Activated CD4-positive, alpha-beta T cell treated with anti-CD3 and anti-CD28 coated beads for 1 hour (primary cell): ENCODE results near the gene PLCB4.

Experiments
- DNase-seq: peaks from one replicate; pipeline ENCODE4 v3.0.0-alpha.2; 2020

Gene PLCB4

DNA sequence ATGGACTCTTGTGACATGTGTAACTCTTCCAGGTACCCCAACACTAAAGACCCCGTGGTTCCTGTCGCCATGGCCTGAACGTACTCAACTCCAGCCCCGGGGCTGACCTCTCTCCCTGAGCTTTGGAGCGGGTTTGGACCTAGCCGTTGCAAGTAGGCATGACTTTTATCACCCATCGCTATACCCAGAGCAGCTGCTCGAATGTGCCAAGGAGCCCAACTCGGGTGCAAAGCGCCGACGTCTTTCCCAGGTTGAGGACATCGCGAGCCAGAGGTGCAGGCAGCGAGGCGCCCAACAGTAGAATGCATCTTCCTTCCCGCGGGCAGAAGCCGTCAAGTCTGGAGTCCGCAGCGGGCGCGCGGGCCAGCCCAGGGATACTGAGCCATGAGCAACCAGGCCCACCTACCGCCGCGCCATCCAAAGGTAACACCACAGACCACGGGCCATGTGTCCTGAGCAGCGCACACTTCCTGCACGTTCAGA, 439.9 kb downstream of the PLCB4 start:
- DNase-seq = no peak

DNA sequence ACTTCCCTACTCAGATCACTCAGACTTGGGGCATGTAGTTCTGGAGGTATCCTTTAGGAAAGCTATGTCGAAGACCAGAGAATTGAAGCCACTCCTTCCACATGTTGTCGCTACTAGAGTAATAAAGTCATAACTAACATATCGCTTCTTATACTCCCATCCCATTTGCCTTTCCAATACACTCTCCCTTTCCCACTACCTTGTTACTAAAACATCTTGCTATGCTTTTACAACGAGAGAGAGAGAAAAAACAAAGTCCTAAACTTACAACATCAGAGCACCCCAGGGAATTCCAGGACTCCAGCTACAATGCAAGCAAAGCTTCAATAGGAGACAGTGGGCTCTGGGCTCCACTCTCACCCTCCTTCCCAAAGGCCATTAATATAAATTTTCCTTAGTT, 440.4 kb downstream of the PLCB4 start:
- DNase-seq = no peak

DNA sequence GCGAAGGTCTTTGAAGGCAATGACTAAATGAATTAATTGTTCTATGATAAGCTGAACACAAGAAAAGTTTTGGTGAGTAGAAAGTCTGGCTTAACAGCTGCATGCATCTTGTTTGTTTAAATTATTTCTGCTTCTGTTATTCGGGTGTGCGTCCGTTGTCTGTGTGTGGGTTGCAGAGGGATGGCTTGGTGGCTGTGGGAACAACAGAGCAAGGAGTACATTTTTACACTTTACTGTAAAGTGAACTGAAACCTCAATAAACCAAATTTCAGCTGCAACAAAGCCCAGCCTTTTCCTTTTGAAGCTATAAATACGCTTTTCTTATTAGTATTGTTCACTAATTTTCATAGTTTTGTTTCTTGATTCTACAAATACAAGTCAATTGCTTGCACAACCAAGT, 442.0 kb downstream of the PLCB4 start:
- no peak for DNase-seq

DNA sequence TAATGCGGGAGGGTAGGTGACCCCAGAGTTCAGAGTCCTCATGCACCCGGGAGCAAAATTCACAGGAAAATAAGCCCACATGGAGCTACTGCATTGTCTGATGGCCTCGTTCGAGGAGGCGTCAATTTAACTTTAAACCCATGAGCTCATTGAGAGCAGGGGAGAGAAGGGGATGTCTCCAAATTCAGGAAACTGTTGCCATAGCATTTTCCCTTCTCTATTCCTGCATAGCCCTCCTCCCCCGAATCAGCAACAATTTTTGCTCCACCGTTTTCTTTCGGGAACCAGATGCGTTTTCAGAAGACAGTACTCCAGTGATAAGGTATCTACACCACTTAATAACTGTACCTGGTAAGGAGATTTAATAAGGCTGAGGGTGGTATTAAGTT, 445.2 kb downstream of the PLCB4 start:
- DNase-seq = no peak

DNA sequence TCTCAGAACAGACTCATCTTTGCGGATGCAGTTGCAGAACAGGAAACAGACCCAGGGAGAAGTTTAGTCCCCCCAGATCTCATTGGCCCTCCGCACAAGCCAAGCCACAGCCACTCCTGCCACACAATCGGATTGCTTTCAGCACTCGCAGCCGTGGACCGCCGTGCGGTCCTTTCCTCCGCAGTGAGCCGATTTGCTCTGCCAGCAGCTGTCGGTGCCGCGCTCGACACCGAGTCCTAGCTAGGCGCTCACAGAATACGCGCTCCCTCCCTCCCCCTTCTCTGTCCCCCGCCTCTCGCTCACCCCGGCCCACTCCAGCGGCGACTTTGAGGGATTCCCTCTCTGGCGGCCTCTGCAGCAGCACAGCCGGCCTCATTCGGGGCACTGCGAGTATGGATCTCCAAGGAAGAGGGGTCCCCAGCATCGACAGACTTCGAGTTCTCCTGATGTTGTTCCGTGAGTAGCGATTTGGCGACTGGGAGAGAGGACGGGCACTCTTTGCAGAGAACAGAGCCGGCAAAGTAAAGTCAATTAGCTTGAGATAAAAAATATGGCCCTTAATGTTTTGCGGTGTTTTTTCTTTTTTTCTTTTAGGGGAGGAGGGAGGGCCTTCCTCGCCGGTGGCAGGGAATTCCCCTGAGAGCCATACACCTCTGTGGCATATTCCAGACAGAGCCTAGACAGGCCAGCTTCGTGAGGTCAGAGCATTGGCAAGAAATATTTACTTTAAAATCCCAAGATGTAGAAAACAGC, 445.8 kb downstream of the PLCB4 start, which contains the start of gene LAMP5:
Gene LAMP5, plus strand, starts transcription at position 130 of the 753 bp plus-strand sequence. Its CDS starts 263 bp downstream, at position 393.
- no peak for DNase-seq

DNA sequence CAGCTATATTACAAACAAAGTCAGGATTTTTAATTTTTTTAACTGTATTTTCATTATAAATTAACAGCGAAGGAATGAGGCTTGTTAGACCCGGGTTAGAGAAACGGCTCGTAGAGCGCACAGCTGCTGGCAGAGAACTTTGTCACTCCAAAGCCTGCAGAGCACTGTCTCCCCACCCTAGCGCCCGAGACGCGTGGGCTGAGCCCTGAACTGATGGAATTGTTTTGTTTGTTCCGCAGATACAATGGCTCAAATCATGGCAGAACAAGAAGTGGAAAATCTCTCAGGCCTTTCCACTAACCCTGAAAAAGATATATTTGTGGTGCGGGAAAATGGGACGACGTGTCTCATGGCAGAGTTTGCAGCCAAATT, 446.3 kb downstream of the PLCB4 start:
- DNase-seq = no peak

DNA sequence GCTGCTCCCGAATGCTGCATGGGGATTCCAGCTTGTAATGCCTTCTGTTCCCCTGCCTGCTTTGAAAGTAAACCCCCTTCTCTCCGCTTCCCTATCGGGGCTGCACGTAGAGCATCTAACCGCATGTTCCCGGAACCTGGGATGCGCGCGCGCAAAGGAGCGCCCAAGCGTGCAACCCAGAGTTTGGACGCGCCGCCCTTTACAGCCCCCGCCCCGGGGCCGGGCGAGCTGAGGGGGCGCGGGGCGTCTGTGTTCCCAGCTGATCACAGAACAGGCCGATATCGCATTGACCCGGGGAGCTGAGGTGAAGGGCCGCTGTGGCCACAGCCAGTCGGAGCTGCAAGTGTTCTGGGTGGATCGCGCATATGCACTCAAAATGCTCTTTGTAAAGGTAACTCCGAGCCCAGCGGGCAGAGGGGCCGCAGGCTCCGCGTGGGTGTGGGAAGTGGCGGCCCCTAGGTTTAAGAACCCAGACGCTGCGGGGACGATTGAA, 446.9 kb downstream of the PLCB4 start:
- DNase-seq = no peak

DNA sequence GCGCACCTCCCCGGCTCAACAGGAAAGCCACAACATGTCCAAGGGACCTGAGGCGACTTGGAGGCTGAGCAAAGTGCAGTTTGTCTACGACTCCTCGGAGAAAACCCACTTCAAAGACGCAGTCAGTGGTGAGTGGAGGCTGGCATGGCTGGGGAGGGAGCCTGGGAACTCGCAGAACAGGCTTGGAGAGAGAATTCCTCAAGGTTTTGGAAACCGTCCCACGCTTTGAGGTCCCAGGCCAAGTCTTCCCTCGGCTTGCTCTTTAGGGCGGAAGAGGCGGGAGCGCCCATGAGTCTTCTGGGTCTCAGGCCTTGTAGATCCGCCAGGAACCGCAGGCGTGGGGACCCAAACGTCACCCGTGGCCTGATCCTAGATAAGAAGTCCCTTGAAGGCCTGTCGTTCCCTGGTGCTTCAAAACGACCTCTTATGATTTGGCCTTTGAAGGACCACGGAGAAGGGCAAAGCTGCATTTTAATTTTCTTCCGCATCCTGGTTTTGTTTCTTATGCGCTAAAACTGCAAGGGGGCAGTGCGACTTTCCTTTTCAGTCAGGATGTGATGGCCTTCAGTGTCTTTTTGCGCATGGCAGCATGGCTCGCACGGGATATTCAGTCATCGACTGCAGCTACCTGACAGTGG, 447.5 kb downstream of the PLCB4 start:
- no peak for DNase-seq

DNA sequence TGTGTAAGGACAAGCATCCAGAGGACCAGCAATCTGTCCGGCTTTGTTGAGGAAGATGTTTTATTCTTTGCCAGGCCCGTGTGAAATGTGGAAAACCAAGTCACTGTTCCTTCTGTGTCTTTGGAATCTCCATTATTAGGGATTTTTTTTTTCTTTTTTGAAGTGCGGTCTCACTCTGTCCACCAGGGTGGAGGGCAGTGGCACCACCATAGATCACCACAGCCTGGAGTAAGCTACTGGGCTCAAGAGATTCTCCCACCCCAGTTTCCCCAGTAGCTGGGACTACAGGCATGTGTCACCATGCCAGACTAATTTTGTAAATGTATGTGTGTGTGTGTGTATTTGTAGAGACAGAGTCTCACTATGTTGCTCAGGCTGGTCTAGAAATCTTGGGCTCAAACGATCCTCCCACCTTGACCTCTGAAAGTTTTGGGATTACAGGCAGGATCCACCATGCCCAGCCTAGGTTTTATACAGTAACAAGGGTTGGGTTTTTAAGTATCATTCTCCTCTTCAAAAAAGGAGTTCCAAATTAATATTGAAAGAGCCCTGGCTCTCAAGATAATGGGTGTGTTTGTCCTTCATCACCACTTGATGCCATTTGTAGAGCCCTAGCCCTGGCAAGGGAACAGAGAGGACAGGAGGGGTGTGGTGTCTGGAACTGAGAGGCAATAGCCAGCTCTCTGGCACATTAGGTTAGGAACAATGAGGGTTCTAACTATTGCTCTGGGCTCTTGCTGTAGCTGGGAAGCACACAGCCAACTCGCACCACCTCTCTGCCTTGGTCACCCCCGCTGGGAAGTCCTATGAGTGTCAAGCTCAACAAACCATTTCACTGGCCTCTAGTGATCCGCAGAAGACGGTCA, 448.6 kb downstream of the PLCB4 start:
- DNase-seq = no peak

DNA sequence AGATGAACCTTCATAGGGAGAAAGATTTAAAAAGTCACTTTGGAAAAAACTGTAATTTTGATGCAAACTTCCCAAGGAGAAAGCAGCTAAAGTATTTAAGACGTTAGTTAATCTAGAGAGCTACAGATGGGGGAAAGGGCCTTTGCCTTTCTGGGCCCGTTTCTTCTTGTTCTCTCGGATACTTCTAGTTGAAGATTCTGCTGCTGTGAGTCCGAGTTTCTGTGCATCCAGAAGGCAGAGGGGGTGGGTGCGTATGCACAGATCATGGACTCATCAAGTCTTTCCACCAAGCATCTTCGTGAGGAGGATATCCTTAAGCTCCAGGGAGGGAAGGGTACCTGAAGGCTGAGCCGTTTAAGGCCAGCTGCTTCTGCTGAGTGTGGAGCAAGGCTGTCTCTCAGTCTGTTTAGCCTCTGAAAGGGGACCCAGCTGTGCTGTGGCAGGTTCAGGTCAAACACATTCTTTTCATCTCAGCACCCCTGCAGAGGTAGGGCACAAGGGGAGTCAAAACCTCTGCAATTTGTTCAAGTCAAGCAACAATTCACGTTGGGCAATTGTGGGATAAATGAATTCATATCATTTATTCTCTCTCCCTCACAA, 449.8 kb downstream of the PLCB4 start:
- DNase-seq = no peak

DNA sequence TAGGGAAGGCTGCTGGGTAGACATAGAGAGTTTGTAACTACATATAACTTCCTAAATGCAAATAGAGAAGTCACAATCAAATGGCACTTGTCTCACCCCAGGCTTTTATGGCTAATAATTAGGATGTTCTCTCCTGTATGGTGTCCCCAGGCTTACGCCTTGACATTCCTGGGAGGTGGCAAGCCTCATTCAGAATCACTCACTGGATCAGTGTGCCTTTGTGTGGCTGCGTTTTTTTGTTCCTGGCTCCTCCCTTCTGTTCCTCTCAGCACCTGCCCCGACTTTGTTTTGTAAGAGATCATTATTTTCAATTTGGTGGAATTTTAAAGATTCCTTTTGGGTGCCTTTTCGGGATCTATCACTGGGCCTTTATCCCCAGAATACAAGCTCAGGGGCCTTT, 451.2 kb downstream of the PLCB4 start:
- no peak for DNase-seq

DNA sequence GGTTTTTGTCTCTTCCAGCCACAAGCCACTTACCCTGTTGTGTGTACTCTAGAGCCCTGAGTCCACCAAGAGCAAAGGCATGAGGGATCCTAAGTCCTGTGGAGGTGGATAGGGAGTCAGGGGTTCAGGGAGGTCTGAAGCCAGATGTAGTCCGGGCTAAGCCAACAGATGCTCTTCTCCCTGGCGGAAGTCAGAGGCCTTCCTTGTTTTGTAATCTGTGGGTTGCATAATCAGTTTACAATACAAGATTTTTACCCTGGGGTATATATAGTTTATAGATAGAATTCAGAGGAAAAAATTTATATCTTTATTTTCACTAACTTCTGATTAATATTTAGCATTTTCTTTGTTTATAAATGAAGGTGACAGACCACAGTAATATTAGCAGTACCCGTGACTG, 454.7 kb downstream of the PLCB4 start:
- no peak for DNase-seq
